NCI-H510A (cell line): ENCODE data around the gene SLC16A7.
"Not testable (repeated sequence)": the region's sequence is repeated elsewhere in the genome, so short reads cannot be mapped to it uniquely, and the experiment has no call there.

Experiments used
- DNase-seq: peaks from one replicate; lab custom pipeline; 2025; lab: John Stamatoyannopoulos, UW

The SLC16A7 gene, protein sequence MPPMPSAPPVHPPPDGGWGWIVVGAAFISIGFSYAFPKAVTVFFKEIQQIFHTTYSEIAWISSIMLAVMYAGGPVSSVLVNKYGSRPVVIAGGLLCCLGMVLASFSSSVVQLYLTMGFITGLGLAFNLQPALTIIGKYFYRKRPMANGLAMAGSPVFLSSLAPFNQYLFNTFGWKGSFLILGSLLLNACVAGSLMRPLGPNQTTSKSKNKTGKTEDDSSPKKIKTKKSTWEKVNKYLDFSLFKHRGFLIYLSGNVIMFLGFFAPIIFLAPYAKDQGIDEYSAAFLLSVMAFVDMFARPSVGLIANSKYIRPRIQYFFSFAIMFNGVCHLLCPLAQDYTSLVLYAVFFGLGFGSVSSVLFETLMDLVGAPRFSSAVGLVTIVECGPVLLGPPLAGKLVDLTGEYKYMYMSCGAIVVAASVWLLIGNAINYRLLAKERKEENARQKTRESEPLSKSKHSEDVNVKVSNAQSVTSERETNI

GRCh38 chr12:59595883-59596540, at the start of gene SLC16A7:
Gene SLC16A7, plus strand, starts transcription at chr12:59596029. Its CDS starts 108,773 bp downstream, at chr12:59704802.
- DNase-seq = peak; percentile 79

GRCh38 chr12:59548930-59549329, 46.9 kb upstream of the SLC16A7 start:
- no peak for DNase-seq

GRCh38 chr12:59559696-59560095, 36.1 kb upstream of the SLC16A7 start:
- no peak for DNase-seq

DNA sequence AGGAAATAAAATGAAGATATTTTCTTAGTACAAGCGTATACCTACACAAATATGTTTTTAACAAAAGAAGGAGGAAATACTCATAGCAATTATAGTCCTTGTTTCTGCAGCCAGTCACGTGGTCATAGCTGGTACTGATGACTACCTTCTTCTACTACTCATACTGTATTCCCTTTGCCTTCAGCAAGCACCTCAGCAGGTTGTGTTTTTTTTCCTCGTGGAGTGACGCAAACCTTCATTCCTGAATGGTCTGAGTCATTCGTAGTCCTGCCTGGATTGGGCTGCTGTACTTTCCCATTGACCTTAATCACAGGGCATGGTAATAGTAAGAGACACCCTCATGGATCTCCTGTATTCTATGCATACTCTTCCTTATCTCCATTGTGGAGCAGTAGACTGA, 25.7 kb upstream of the SLC16A7 start:
- no peak for DNase-seq

- DNase-seq = no peak
Measured at GRCh38 chr12:59574406-59574805, 21.4 kb upstream of the SLC16A7 start.

DNA sequence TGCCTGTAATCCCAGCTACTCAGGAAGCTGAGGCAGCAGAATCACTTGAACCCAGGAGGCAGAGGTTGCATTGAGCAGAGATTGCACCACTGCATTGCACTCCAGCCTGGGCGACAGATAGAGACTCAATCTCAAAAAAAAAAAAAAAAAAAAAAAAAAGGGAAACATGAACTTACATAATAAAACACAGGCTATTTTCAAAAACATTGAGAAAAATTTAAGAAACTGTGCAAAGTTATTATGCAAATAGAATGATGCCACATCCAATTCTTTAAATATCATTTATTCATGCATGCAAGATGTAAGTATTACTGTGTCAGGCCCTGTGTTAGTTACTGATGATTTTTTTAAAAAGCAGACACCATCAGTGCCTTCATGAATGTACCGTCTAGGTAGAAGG, 20.0 kb upstream of the SLC16A7 start:
- DNase-seq = no peak

DNA sequence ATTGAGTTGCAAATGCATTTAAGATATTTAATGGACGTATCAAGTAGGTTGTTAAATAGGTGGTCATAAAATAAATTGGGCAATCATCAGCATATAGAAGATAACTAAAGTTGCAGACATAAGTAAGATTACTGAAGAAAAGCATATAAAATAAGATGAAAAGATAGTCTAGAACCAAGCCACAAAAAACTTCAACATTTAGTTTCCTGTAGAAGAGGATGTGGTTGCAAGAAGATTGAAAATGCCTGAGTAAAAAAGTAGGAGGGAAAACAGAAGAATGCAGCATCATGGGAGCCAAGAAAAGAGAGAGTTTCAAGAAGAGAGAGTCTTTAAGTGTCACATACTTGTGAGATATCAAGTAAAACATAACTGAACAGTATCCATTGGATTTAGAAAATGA, 17.6 kb upstream of the SLC16A7 start:
- no peak for DNase-seq

- DNase-seq = no peak
Measured at GRCh38 chr12:59579631-59580030, 16.2 kb upstream of the SLC16A7 start.

DNA sequence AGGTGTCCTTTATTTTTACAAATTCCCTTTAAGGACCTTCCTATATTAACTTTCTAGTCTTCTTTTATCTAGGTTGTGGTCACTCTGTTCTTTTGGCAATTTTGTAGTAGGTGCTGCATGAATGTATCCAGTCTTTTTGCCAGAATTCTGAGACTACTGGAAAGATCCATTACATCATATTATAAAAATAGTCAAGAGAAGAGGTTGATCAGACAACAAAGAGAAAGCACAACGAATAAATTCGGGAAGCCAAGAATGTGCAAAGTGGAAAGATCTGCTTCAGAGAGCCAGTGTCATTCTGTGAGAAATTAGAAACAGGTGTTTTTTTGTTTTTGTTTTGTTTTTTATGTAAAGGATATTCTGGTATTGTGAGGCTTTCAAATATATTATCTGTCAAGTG, 15.8 kb upstream of the SLC16A7 start:
- no peak for DNase-seq

DNA sequence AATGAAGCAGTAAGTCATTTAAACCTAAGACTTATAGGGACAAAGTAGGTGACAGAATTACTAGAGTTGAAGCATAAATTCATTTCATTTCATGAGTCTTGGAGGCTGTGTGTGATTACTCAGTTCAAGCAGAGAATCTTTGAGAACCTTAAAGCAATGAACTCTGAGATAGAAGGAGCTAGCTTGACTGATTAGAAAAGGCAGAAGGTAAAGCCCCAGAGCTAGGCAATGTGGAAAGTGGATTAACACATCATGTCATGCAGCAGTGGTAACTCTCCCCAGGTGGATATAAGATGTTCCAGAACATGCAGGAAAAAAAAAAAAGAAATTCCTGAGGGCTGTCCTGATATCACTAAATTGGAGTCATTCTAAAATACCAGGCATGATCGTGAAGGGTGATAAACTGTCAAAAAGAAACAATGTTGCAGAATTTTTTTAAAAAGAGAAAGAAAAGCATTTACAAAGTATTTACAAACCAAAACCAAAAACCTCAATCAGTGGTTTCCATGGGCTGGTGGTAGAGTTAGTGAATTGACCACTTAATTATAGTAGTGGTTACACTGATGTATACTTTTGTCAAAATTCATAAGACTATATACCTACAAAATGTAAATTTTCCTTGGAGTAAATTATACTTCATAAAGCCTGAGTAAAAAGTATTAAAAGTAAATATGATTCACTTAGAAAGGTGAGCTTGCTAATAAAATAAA, 12.7 kb upstream of the SLC16A7 start:
- DNase-seq = no peak

GRCh38 chr12:59587710-59588109, 8.1 kb upstream of the SLC16A7 start:
- DNase-seq = no peak

- no peak for DNase-seq
Measured at GRCh38 chr12:59593761-59594160, 2.1 kb upstream of the SLC16A7 start.

DNA sequence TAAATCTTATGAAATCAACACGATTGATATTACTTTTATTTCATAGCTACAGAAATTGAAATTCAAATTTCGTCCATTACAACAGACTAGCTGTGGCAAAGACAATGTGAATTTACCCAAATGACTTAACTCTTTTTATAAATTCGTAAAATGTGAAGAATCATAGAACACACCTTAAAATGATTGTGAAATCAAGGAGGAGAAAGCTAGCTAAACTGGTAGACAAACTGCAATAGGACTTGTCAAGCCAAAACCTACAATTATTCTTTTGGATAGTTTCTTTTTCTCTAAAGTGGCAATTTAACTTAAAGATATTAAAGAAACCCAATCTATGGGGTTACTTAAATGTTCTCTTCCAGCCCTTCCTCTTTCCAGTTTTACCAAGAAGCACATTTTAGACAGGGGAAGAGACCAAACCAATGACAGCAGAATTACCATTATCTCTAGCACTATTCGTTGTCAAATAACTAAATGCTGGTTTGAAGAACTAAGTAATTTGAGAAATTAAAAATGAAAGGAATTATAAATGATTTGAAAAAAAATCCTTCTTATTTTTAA, 807 bp upstream of the SLC16A7 start:
- DNase-seq = no peak

DNA sequence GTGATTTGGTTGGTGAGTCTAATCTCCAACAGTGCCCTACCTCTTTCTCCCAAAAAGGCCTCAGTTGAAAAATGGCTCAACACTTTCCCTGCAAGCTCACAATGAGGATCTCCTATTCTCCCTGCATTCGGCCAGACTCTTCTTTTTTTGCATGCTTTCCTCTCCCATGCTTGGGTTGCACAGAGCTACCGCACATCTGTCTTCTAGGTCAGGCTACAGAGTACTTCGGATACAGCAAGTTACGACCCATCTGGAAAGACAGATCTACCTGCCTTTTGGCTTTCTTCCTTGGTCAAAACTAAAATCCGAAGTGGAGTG, 305 bp upstream of the SLC16A7 start:
- no peak for DNase-seq

GRCh38 chr12:59597385-59597781, 1.6 kb downstream of the SLC16A7 start:
- DNase-seq = peak; percentile 5

DNA sequence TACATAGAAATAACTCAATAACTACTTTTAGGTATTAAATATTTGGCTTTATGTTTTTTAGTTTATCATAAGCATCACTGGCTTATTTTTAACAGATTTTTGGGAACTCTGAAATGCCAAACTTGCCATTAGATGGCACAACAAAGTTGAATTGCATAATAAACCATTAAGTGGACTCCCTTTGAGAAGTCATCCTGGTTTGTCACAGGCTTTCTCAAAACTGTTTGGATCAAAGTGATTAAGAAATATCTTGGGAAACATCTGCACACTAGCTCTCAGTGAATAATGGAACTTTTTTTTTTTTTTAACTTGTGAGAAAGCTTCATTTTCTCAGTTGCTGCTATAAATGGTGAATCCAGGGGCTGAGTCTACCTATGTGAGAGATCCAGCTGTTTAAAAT, 4.3 kb downstream of the SLC16A7 start:
- no peak for DNase-seq

DNA sequence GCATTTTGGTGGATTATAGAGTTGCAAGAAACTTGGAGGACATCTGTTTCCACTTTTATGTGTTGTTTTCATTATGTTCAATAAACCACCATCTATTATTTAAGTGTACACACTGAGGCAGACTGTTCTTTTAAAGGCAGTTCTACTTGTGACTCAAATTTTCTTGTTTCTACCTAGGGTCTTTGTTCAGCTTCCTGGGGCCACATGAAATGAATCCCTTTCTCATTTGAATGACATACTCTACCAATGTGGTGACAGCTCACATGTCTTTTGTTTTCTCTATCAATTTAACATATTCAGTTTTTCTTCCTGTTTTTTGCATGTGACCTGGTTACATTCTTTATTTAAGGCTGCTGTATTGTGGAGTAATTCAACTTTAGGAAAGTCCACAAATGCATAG, 7.9 kb downstream of the SLC16A7 start:
- no peak for DNase-seq

DNA sequence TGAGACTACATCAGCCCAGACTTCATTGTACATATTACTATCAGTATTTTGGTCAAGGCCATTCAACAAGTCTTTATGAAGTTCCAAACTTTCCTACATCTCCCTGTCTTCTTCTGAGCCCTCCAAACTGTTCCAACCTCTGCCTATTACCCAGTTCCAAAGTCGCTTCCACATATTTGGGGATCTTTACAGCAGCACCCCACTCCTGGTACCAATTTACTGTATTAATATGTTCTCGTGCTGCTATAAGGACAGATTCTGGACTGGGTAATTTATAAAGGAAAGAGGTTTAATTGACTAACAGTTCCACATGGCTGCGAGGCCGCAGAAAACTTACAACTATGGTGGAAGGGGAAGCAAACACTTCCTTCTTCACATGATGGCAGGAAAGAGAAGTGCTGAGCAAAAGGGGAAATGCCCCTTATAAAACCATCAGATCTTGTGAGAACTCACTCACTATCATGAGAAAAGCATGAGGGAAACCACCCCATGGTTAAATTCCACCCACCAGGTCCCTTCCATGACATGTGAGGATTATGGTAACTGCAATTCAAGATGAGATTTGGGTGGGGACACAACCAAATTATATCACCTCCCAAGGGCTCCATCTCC, 17.1 kb downstream of the SLC16A7 start:
- DNase-seq = not testable (repeated sequence)

- no peak for DNase-seq
Measured at GRCh38 chr12:59615392-59616165, 19.8 kb downstream of the SLC16A7 start.

- DNase-seq = no peak
Measured at GRCh38 chr12:59619461-59620240, 23.8 kb downstream of the SLC16A7 start.

- no peak for DNase-seq
Measured at GRCh38 chr12:59620326-59620725, 24.5 kb downstream of the SLC16A7 start.
